ENCODE measurements around the gene RIMS3. TPM values are rescaled to one million over a fixed set of nuclear protein-coding genes. Genes with fewer than 3 reads are reported as not detected.

RIMS3 gene
- total RNA-seq, 2 experiments from 2014 or later, result 2.1 to 5.3 TPM

Other genes with a start within 250 kb of the RIMS3 start
- 1 to 10 TPM; 3.8 to 5.1 TPM for gene ZFP69B, start 215.2 kb downstream of the RIMS3 start, total RNA-seq
- gene ZFP69, start 188.4 kb downstream of the RIMS3 start, total RNA-seq, result 1 to 10 TPM; 1.4 TPM
- gene EXO5, start 156.9 kb downstream of the RIMS3 start, total RNA-seq, result 10 to 100 TPM; 15.4 to 15.9 TPM
- 10 to 100 TPM in 1 of 2 experiments, 1 to 10 TPM in 1; 8.7 to 10.0 TPM for gene ZNF684, start 134.0 kb downstream of the RIMS3 start, total RNA-seq
- 10 to 100 TPM; 71.1 to 91.2 TPM for gene NFYC, start 26.0 kb upstream of the RIMS3 start, total RNA-seq
- under 1 TPM; 0.12 to 0.44 TPM for gene KCNQ4, start 118.1 kb upstream of the RIMS3 start, total RNA-seq
- gene CITED4, start 196.7 kb upstream of the RIMS3 start, total RNA-seq, result 1 to 10 TPM; 2.9 to 4.4 TPM